ENCODE results near the gene ALDH1A3. TPM values are rescaled to one million over a fixed set of nuclear protein-coding genes. Genes with fewer than 3 reads are reported as not detected.

ALDH1A3 gene
- total and polyA plus RNA-seq, 2 donors (not counting 1 experiment from before 2014, with no cell fraction given) = not detected

- Mint-ChIP-seq H3K27ac (peak overlapping the region; percentile 28), H3K27me3 (no peaks in the 10 kb centered on the region), H3K4me1 (peaks cover 42% of the 10 kb centered on the region), H3K4me3 (peak overlapping the region; percentile 11), H3K9me3 (ENCODE audit: insufficient read depth) (no peaks in the 10 kb centered on the region)
- DNase-seq = no peak
- no peaks in the 10 kb centered on the region for H3K27me3 ChIP-seq (replicated peaks in 1 of 4; ENCODE audit: control extremely low read depth in 1 of 4, control insufficient read depth in 3 of 4, insufficient read depth in 4 of 4, low read length in 3 of 4)
- TF ChIP-seq EZH2 (IDR thresholded peaks at IDR 0.05; ENCODE audit: borderline replicate concordance, insufficient read depth, low read depth, low read length, poor library complexity, severe bottlenecking) (no peak), CTCF (IDR thresholded peaks at IDR 0.05) (no peak)
- peaks cover 21 to 45% of the 10 kb centered on the region in 2 donors for H3K4me1 ChIP-seq (ENCODE audit: control insufficient read depth in 2 of 2, insufficient read depth in 2 of 2, low read length in 2 of 2)
- peaks cover 0 to 2% of the 10 kb centered on the region in 2 experiments for H3K36me3 ChIP-seq (replicated peaks in 1 of 2; ENCODE audit: control extremely low read depth in 1 of 2, control insufficient read depth in 1 of 2, extremely low read depth in 1 of 2, insufficient read depth in 2 of 2, low read length in 1 of 2)
- POLR2A ChIA-PET = interaction anchor here (0.9 kb wide), 1 partner anchor 18 kb away, joined by 3 read pairs; no protein-coding TSS in a partner anchor
- H3K79me2 ChIP-seq (ENCODE audit: control insufficient read depth, insufficient read depth, low read length) = peaks cover 22% of the 10 kb centered on the region
- H2AFZ ChIP-seq (ENCODE audit: insufficient read depth, low read depth, low read length, poor library complexity, severe bottlenecking) = no peak overlapping the region
- ATAC-seq (ENCODE audit: low read depth) = no peak
- no peaks in the 10 kb centered on the region for H3K9me3 ChIP-seq (ENCODE audit: control extremely low read depth in 1 of 3, control insufficient read depth in 2 of 3, insufficient read depth in 1 of 3, low read length in 2 of 3)
- H3K4me2 ChIP-seq (replicated peaks; ENCODE audit: low read depth, low read length, poor library complexity, severe bottlenecking) = peak overlapping the region; percentile 11
- no CpG with 5 or more reads among the region's 7 CpGs for WGBS (ENCODE audit: insufficient coverage)
- H3K4me3 ChIP-seq (ENCODE audit: control extremely low read depth in 1 of 5, extremely low read depth in 1 of 5, insufficient read depth in 1 of 5, low read depth in 2 of 5, low read length in 4 of 5) = no peak overlapping the region
- intact Hi-C loops (cut with micrococcal nuclease) = loop anchor here (5.0 kb wide), 1 partner anchor 33 kb away; no protein-coding TSS in a partner anchor
- CTCF ChIA-PET = interaction anchor here (1.0 to 4.1 kb wide), 6 partner anchors 10 to 67 kb away, joined by 3 to 30 read pairs (median 4); partner anchors contain the start of gene LRRK1
- H3K9ac ChIP-seq (ENCODE audit: low read length) = no peak overlapping the region
- no peak overlapping the region for H3K27ac ChIP-seq (ENCODE audit: low read length in 2 of 2)
- H4K20me1 ChIP-seq (ENCODE audit: control insufficient read depth, insufficient read depth, low read length, poor library complexity, severe bottlenecking) = peaks cover 5% of the 10 kb centered on the region
Observed at GRCh38 chr15:100944244-100944895, 64.7 kb downstream of the ALDH1A3 start.

- Mint-ChIP-seq H3K4me3 (no peak overlapping the region), H3K9me3 (ENCODE audit: insufficient read depth) (no peaks in the 10 kb centered on the region), H3K27ac (no peak overlapping the region), H3K27me3 (no peaks in the 10 kb centered on the region), H3K4me1 (peaks cover 47% of the 10 kb centered on the region)
- WGBS (ENCODE audit: insufficient coverage) = 97% methylated on average over 4 of the region's 6 CpGs
- Histone ChIP-seq H3K27me3 (replicated peaks in 1 of 4; ENCODE audit: control extremely low read depth in 1 of 4, control insufficient read depth in 3 of 4, insufficient read depth in 4 of 4, low read length in 3 of 4) (no peaks in the 10 kb centered on the region), H4K20me1 (ENCODE audit: control insufficient read depth, insufficient read depth, low read length, poor library complexity, severe bottlenecking) (peaks cover 5% of the 10 kb centered on the region), H3K9ac (ENCODE audit: low read length) (no peak overlapping the region), H3K27ac (ENCODE audit: low read length in 2 of 2) (no peak overlapping the region), H3K4me3 (ENCODE audit: control extremely low read depth in 1 of 5, extremely low read depth in 1 of 5, insufficient read depth in 1 of 5, low read depth in 2 of 5, low read length in 4 of 5) (no peak overlapping the region), H3K9me3 (ENCODE audit: control extremely low read depth in 1 of 3, control insufficient read depth in 2 of 3, insufficient read depth in 1 of 3, low read length in 2 of 3) (no peaks in the 10 kb centered on the region), H3K4me1 (ENCODE audit: control insufficient read depth in 2 of 2, insufficient read depth in 2 of 2, low read length in 2 of 2) (peaks cover 14 to 41% of the 10 kb centered on the region in 2 donors), H3K4me2 (replicated peaks; ENCODE audit: low read depth, low read length, poor library complexity, severe bottlenecking) (no peak overlapping the region), H3K36me3 (replicated peaks in 1 of 2; ENCODE audit: control extremely low read depth in 1 of 2, control insufficient read depth in 1 of 2, extremely low read depth in 1 of 2, insufficient read depth in 2 of 2, low read length in 1 of 2) (peaks cover 0 to 2% of the 10 kb centered on the region in 2 experiments), H3K79me2 (ENCODE audit: control insufficient read depth, insufficient read depth, low read length) (peaks cover 22% of the 10 kb centered on the region), H2AFZ (ENCODE audit: insufficient read depth, low read depth, low read length, poor library complexity, severe bottlenecking) (no peak overlapping the region)
- ATAC-seq (ENCODE audit: low read depth) = no peak
- ChIA-PET POLR2A (no interaction called here), CTCF (interaction anchor here (1.0 to 4.1 kb wide), 6 partner anchors 10 to 66 kb away, joined by 3 to 30 read pairs (median 4); partner anchors contain the start of gene LRRK1)
- TF ChIP-seq EZH2 (IDR thresholded peaks at IDR 0.05; ENCODE audit: borderline replicate concordance, insufficient read depth, low read depth, low read length, poor library complexity, severe bottlenecking) (no peak), CTCF (IDR thresholded peaks at IDR 0.05) (no peak)
- no peak for DNase-seq
- intact Hi-C loops (cut with micrococcal nuclease) = loop anchor here (5.0 kb wide), 1 partner anchor 32 kb away; no protein-coding TSS in a partner anchor
Observed at GRCh38 chr15:100944986-100945385, 65.4 kb downstream of the ALDH1A3 start.

All from B cell (primary cell).